Glutamatergic neuron (in vitro differentiated cells): Measurements from ENCODE around the gene LIPC. TPM values are rescaled to one million over a fixed set of nuclear protein-coding genes. Genes with fewer than 3 reads are reported as not detected.
"Not testable (repeated sequence)": the region's sequence is repeated elsewhere in the genome, so short reads cannot be mapped to it uniquely, and the experiment has no call there.

Experiments
- DNase-seq: peaks from one replicate; pipeline ENCODE4 v3.0.0; 2022
- H3K27ac Mint-ChIP-seq: one replicate; pipeline ENCODE4 v1.8.0; 2020; ENCODE audit warnings: mild to moderate bottlenecking, mixed read lengths, inconsistent platforms; ENCODE audit not compliant: unreplicated experiment
- H3K27me3 Mint-ChIP-seq: one replicate; pipeline ENCODE4 v1.8.0; 2020; ENCODE audit warnings: mild to moderate bottlenecking, moderate library complexity, mixed read lengths, inconsistent platforms; ENCODE audit not compliant: unreplicated experiment
- H3K36me3 Mint-ChIP-seq: one replicate; pipeline ENCODE4 v1.8.0; 2020; ENCODE audit warnings: mild to moderate bottlenecking, mixed read lengths, inconsistent platforms; ENCODE audit not compliant: unreplicated experiment
- H3K4me1 Mint-ChIP-seq: one replicate; pipeline ENCODE4 v1.8.0; 2020; ENCODE audit warnings: mild to moderate bottlenecking, low read depth, mixed read lengths, inconsistent platforms; ENCODE audit not compliant: unreplicated experiment
- H3K4me3 Mint-ChIP-seq: one replicate; pipeline ENCODE4 v1.8.0; 2020; ENCODE audit warnings: mild to moderate bottlenecking, mixed read lengths, inconsistent platforms; ENCODE audit not compliant: unreplicated experiment
- H3K9me3 Mint-ChIP-seq: one replicate; pipeline ENCODE4 v1.8.0; 2020; ENCODE audit warnings: mild to moderate bottlenecking, moderate library complexity, mixed read lengths, inconsistent platforms; ENCODE audit not compliant: unreplicated experiment
- total RNA-seq: library from RNA; stranded (reverse); fragmentation: NEBNext Ultra II Directional; extraction: Animal tissue kit (Norgen Biotek cat#: 25700); gene quantifications from one replicate; pipeline ENCODE4 v1.2.1, GENCODE V29; 2021; ENCODE audit not compliant: unreplicated experiment
- TF ChIP-seq, protein P1 (sequence below): fragments of 200-600 bp; sonication (generic); IDR thresholded peaks from one replicate; pipeline ENCODE4 v1.5.0; 2021; ENCODE audit not compliant: partially characterized antibody, unreplicated experiment

Gene LIPC
- total RNA-seq, 1 donor from 2014 or later, result not detected

DNA sequence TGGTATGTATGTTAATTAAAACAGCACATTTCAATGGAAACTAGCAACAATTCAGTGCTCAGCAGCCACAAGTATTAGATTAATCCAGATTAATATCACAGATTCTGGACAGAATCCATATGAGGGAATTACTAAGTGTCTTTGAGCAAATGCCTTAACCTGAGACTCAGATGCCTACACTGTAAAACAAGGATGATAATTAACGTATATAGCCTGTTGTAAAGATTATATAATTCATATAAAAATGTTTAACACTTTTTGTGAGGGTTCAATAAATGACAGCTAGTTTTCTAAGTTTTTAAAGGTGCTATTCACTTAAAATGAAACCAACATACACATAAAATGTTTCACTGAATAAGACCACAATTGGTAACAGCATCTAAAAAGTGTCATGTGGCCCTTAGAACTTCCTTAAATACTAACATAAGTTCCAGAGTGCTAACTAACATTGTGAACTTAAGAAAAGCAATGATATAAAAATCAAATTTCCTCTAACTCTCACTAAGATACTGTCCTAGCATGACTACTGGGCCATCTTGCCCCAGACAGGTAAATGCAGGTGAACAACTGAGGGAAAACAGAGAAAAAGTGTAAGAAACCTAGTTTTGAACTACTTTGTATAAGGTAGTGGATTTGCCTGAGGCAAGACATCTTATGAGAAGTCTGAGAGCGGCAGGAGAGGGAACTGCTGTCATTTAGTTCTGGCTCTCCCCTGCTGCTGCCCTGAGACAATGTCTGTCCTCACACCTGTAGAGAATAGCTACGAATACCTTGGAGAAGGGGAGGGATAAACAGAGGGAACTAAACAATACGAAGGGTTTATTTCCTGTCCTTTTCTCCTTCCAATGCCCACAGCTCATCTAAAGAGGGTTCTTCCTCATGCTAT, 166.4 kb downstream of the LIPC start:
- DNase-seq, result no peak
- H3K27ac Mint-ChIP-seq, result no peak overlapping the region
- no peaks in the 10 kb centered on the region for H3K36me3 Mint-ChIP-seq

DNA sequence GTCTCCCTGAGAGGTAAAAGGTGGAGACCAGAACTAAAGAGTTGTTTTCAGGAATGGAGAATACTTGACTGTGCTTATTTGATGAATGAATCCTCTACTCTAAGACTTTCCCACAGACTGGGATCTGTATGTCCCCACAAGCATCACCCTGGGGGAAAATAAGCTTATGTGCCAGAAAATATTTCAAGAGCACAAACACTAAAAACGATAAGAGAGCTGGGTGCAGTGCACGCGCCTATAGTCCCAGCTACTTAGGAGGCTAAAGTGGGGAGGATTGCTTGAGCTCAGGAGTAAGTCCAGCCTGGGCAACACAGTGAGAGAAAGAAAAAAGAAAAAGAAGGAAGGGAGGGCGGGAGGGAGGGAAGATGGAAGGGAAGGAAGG, 167.0 kb downstream of the LIPC start:
- Mint-ChIP-seq H3K27ac (no peak overlapping the region), H3K9me3 (no peaks in the 10 kb centered on the region)
- no peak for DNase-seq

More for the DNA sequence above, 166.4 kb downstream of the LIPC start:
- H3K4me3 Mint-ChIP-seq, result no peak overlapping the region
- H3K27me3 Mint-ChIP-seq, result no peaks in the 10 kb centered on the region
- no peaks in the 10 kb centered on the region for H3K9me3 Mint-ChIP-seq
- TF ChIP-seq, protein P1, sequence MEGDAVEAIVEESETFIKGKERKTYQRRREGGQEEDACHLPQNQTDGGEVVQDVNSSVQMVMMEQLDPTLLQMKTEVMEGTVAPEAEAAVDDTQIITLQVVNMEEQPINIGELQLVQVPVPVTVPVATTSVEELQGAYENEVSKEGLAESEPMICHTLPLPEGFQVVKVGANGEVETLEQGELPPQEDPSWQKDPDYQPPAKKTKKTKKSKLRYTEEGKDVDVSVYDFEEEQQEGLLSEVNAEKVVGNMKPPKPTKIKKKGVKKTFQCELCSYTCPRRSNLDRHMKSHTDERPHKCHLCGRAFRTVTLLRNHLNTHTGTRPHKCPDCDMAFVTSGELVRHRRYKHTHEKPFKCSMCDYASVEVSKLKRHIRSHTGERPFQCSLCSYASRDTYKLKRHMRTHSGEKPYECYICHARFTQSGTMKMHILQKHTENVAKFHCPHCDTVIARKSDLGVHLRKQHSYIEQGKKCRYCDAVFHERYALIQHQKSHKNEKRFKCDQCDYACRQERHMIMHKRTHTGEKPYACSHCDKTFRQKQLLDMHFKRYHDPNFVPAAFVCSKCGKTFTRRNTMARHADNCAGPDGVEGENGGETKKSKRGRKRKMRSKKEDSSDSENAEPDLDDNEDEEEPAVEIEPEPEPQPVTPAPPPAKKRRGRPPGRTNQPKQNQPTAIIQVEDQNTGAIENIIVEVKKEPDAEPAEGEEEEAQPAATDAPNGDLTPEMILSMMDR, result no peak
- H3K4me1 Mint-ChIP-seq, result peaks cover 3% of the 10 kb centered on the region

DNA sequence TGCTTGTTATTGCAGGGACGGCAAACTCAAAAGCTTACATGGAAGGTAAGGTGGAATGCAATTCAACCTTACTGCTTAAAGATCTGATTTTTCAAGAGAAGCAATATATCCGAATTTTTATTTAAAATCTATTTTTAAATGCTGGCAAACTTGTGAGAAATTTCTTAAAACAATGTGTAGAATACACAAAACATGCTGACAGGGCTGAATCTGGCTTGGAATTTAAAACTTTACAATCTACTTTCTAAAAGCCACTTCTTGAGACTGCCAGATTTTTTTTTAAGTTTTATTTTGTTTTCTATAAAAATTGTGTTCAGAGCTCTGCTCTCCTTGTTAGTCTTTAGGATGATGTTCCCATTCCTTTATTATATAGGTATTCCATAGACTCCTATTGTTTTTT, 171.0 kb downstream of the LIPC start:
- H3K4me3 Mint-ChIP-seq, result no peak overlapping the region
- H3K27me3 Mint-ChIP-seq, result no peaks in the 10 kb centered on the region
- H3K27ac Mint-ChIP-seq, result no peak overlapping the region
- H3K9me3 Mint-ChIP-seq, result no peaks in the 10 kb centered on the region
- no peaks in the 10 kb centered on the region for H3K36me3 Mint-ChIP-seq
- TF ChIP-seq, protein P1, result no peak
- no peaks in the 10 kb centered on the region for H3K4me1 Mint-ChIP-seq
- DNase-seq, result no peak

More for the DNA sequence above, 167.0 kb downstream of the LIPC start:
- no peaks in the 10 kb centered on the region for H3K36me3 Mint-ChIP-seq
- peaks cover 3% of the 10 kb centered on the region for H3K4me1 Mint-ChIP-seq
- no peak overlapping the region for H3K4me3 Mint-ChIP-seq
- TF ChIP-seq, protein P1, result no peak
- no peaks in the 10 kb centered on the region for H3K27me3 Mint-ChIP-seq

DNA sequence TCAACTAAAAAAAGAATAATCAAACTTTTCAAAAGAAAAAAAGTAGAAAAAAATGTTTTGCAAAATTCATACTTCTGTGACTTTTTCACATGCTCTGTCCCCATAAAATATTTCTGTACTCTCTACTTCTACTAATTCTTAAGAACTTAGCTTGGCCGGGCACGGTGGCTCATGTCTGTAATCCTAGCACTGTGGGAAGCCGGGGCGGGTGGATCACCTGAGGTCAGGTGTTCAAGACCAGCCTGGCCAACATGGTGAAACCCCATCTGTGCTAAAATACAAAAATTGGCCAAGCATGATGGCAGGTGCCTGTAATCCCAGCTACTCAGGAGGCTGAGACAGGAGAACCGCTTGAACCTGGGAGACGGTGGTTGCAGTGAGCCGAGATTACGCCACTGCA, 172.1 kb downstream of the LIPC start:
- H3K36me3 Mint-ChIP-seq, H3K4me3 Mint-ChIP-seq, DNase-seq, H3K4me1 Mint-ChIP-seq, H3K27ac Mint-ChIP-seq, H3K27me3 Mint-ChIP-seq, H3K9me3 Mint-ChIP-seq: not testable (repeated sequence)

DNA sequence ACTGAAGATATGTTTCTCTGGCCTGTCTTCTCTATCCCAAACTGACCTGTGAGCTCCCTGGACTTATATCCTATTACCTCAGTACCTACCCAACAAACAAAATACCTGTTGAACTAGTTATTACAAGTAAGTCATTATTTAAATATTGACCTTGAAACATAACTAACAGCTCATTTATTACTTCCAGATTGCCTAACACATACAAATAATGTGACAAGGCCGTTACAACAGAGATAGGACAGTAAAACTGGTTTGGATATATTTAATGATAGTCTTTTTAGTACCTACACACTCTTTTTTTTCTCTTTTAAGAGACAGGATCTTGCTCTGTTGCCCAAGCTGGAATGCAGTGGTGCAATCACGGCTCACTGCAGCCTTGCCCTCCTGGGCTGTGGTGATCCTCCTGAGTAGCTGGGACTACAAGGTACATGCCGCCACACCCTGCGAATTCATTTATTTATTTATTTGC, 172.7 kb downstream of the LIPC start:
- TF ChIP-seq, protein P1, result no peak
- DNase-seq, result no peak
- Mint-ChIP-seq H3K9me3 (no peaks in the 10 kb centered on the region), H3K36me3 (no peaks in the 10 kb centered on the region), H3K27ac (no peak overlapping the region), H3K4me3 (no peak overlapping the region), H3K4me1 (no peaks in the 10 kb centered on the region), H3K27me3 (no peaks in the 10 kb centered on the region)
